NCI-H146 treated with DMSO at 0.1 percent for 48 hours (cell line): Measurements from ENCODE around the gene SYNGR1.
"Not testable (repeated sequence)": the region's sequence is repeated elsewhere in the genome, so short reads cannot be mapped to it uniquely, and the experiment has no call there.

Experiments
- DNase-seq: peaks from one replicate; lab custom pipeline; 2025; ENCODE audit not compliant: unreplicated experiment; lab: John Stamatoyannopoulos, UW

The SYNGR1 gene

GRCh38 chr22:39316440-39317083, 33.2 kb upstream of the SYNGR1 start:
- DNase-seq, result peak; percentile 19

DNA sequence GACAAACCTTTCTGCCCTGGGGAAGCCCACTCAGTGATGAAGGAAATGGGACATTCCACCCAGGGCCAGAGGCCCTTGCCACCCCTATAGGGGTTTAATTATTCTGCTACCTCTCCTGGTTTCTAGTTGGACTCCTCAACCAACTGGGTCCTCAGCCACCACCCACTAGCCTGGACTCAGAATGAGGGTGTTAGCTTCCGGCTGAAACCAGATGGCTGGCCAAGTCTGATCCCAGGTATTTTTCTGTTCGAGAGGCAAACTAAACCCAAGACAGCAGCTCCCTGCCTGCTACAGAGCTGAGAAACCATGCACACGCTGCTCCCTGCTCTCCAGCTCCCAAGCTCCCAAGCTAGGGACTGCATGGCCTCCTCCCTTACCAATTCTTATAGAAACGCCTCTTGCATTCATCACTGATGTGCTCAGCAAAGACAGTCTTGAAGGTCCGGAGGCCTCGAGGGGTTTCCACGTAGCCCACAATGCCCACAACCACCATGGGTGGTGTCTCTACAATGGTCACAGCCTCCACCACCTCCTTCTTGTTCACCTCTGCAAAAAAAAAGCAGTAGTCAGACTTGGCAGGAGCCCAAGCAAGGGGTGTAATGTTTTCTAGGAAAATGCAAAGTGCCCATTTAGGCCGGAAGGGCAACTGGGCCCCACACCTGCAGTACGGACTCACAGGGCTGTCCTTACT, 32.6 kb upstream of the SYNGR1 start:
- DNase-seq, result no peak

DNA sequence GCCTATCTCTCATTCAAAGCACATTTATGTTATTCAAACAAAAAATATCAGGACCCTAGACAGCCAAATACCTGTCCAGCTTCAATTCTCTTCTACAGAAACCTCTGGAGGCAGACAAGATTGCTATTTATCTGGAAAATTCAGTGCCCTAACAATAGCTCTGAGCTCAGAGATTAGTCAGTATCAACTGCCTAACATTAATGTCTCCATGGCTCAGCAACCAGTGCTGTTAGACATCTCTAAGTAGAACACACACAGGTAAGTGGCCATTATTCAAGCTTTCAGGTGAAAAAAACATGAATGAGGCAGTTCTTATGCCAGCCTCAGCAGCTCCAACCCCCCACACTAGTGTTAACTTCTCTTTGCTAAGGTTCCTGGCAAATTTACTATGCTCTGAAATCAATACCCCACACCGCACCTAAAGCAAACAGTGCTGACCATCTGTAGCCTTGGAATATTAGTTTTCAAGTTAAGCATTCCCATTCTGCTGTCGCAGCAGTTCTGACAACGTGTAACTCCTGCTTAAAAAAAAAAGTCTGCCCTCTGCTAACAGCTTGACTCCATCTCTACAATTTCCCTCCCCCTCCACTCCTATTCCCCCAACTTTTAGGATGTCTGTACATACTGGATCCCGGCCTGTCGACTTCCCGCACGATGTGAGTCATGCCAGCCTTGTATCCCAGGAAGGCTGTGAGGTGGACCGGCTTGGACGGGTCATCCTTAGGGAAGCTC, 31.9 kb upstream of the SYNGR1 start:
- DNase-seq, result no peak

DNA sequence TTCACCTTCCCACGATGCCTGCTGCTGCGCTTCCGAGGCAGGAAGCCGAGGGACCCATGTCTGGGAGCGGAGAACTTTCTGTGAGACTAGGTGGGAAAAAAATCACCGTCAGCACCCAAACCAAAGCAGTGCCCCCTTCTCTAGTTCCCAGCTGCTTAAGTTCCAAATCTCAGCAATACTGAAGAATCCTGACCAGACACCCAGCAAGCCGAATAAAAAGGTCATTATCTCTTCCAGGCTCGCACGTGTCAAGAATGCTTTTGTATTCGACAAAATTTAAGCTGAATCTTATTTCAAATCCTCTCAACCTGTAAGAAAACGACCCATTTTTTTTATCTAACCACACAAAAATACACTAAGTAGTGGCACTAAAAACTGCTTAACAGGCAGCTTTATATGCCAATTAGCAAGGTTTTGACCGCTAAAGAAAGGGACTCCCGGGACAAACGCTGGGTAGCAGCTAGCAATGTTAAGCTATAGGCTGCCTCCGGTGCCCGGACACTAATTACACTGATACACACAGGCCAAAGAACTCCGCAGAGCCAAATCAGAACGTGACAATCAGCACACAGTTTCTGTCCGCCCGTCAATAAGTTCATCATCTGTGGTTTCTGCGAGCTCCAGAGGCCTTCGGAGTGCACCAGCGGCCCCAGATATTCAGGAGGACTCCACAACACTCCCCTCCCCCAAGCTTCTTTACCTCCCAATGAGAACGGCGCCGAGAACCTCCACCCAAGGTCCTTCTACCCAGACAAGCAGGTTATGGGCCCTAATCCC, 31.1 kb upstream of the SYNGR1 start:
- DNase-seq, result no peak

- peak; percentile 85 for DNase-seq
Measured at GRCh38 chr22:39319284-39320022, 30.3 kb upstream of the SYNGR1 start, which contains the start of gene RPL3. Gene RPL3 (minus strand): TSS chr22:39319623. CDS start chr22:39319597, 26 bp downstream.

DNA sequence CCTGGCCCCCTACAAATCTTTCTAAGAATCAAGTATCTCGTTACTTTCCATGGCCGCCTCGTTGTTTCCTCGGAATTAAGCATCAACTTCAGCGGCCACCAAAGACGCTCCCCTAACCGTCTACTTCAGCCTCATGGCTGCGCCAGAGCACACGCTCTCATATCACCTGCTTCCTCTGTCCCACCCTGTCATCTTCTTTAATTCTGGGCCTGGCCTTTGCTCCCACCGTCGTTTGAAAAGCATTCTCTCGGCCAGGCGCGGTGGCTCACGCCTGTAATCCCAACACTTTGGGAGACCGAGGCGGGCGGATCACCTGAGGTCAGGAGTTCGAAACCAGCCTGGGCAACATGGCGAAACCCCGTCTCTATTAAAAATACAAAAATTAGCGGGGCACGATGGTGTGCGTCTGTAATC, 29.2 kb upstream of the SYNGR1 start:
- not testable (repeated sequence) for DNase-seq

DNA sequence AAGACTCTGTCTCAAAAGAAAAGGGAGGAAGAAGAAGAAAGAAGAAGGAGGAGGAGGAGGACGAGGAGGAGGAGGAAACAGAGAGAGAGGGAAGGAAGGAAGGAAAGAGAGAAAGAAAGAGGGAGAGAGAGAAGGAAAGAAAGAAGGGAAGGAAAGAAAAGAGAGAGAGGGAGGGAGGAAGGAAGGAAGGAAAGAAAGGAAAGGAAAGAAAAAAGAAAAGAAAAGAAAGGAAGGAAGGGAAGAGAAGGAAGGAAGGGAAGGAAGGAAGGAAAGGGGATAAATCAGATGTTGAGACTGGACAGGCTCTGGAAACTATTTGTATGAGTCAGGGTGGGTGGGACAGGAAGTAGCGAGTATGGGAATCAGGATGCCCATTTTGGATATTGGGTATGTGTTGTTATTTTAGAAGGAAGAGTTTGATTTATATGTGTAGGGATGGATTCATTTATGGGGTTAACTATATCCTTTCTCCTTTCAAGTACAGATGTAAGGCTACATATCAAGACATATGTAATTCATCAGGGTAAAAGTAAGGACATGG, 24.3 kb upstream of the SYNGR1 start:
- no peak for DNase-seq

DNA sequence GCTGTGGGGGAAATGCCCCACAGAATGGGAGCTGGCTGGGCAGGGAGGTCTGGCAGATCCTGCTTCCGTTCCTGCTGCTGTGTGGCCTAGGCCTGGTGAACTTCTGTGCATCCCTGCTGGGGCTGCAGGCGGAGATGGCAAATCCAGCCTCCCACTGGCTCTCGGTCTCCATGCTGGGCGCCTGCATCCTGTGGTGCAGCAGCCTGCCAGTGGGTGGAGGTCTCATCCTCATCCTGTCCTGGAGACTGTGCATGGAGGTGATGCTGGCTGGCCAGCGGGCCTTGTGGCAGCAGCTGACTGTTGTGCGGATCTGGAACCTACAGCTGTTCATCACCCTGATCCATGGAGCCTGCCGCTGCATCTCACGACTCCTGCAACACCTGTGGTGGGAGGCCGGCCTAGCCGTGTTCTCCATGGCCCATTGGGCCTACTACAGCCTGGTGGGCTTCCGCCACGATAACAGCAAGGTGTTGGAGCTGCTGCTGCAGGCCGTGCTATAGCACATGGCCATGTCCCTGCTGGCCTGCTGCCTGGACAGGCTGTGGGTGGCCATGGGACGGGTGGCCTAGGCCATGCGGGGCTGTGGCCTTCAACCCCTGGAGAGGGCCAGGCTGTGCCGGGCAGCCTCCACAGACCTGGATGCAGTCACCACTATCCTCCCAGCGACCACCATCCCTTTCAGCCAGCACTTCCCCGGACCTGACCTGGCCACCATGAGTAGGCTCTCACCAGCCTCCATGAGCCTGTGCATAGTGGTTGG, 21.6 kb upstream of the SYNGR1 start:
- DNase-seq, result no peak

DNA sequence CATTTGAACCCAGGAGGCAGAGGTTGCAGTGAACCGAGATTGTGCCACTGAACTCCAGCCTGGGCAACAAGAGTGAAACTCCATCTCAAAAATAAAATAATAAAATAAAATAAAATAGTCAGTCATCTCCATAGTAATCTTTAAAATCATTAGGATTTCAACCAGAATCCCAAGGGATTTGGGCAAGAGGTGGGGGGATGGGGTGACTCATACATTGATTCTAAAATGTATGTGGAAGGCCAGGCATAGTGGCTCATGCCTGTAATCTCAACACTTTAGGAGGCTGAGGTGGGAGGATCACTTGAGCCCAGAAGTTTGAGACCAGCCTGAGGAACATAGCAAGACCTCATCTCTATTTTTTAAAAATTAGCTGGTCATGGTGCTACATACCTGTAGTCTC, 19.2 kb upstream of the SYNGR1 start:
- not testable (repeated sequence) for DNase-seq

- no peak for DNase-seq
Measured at GRCh38 chr22:39332441-39333064, 17.2 kb upstream of the SYNGR1 start.

DNA sequence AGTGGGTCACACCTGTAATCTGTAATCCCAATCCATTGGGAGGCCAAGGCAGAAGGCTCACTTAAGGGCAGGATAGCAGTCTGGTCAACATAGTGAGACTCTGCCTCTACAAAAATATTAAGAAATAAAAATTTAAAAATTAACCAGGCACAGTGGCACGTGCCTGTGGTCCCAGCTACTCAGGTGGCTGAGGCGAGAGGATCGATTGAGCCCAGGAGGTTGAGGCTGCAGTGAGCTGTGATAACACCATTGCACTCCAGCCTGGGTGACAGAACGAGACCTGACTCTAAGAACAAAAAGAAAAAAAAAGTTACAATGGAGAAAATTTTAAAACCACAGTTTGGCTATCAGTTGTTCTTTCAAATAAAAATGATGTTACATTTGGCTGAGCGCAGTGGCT, 13.4 kb upstream of the SYNGR1 start:
- no peak for DNase-seq

- not testable (repeated sequence) for DNase-seq
Measured at GRCh38 chr22:39339775-39340174, 10.0 kb upstream of the SYNGR1 start.

GRCh38 chr22:39341179-39341578, 8.6 kb upstream of the SYNGR1 start:
- DNase-seq, result no peak

GRCh38 chr22:39343259-39344045, 6.3 kb upstream of the SYNGR1 start:
- DNase-seq, result peak; percentile 16

DNA sequence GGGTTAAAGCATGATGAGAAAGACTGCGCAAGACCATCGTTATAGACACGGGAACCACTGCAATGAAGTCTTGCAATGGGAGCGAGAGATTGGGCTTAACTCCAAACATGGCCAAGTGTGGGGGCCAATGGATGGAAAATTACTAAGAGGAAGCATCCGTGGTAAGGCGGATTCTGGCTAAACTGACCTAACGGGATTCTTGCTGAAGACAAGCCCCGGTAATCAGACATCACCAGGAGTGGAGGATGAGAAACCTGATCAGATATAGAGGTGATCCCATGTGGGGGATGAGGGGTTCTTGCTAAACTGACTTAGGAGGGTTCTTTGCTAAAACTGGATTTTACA, 5.8 kb upstream of the SYNGR1 start:
- DNase-seq, result no peak

DNA sequence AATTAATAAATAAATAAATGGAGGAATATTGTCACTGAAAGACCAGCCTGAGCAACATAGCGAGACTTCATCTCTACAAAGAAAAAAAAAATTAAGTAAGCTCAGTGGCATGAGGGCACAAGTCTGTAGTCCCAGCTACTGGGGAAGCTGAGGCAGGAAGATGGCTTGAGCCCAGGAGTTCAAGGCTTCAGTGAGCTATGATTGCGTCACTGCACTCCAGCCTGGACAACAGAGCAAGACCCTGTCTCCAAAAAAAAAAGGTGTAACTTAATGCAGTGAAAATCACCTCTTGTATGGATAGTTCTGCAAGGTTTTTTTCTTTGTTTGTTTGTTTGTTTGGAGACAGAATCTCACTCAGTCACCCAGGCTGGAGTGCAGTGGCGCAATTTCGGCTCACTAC, 4.6 kb upstream of the SYNGR1 start:
- DNase-seq, result no peak

DNA sequence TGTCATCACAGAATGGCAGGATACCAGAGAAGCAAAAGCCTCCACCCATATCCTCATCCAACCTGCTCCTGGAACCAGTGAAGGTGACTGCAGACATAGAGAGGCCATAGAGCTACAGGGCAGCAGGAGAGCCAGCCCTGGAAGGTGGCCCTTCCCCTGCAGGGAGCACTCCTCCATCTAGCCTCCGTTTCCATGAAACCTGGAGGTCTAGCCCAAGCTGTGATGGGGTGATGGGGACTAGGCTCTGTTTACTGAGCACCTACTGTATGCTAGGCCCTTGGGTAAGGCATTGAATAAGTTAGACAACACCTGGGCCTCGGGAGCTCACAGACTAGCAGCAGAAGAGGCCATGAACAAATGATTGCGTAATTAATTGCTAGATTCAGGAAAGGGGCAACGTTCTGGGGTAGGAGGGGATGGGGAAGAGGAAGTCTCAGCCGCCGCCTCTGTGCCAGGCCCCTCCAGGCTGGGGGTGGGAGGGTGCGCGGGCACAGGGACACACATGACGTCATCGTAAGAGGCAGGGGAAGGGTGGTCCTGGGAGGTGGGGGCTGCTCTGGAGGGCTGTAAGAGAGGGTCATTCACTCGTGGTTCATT, 784 bp upstream of the SYNGR1 start:
- DNase-seq, result no peak

DNA sequence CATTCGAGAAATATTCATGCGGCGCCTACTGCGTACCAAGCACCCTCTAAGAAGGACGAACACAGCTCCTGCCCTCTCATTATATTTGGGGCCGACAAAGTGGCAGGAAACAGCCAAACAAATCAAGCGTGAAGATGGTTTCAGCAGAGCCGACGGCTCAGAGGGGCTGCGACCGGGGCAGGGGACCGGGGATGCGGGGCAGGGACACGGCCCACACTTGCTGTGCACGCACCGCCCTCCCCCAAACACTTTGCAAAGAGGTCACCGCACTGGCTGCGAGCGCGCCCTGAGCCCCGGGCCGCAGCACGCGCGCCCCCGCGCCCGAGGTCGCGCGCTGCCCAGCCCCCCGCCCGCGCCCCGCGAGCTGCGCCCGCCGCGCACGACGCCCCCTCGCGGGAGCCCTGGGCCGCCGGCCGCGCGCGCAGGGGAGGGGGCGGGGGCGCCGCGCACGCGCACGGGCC, 255 bp upstream of the SYNGR1 start:
- DNase-seq, result no peak
